HEK293 (cell line): ENCODE data around the gene ZNF512.

Source experiments
- GFI1B ChIP-seq: fragments of 450-650 bp; formaldehyde crosslinking; IDR thresholded peaks from 2 replicates; pipeline ENCODE4 v1.5.1; 2016; ENCODE audit warnings: missing biosample characterization, missing genetic modification characterization
- GLI2 ChIP-seq: fragments of 450-650 bp; formaldehyde crosslinking; IDR thresholded peaks from 2 replicates; pipeline ENCODE4; 2017; ENCODE audit warnings: missing biosample characterization, missing genetic modification characterization, low read depth, borderline replicate concordance
- HOXA7 ChIP-seq: sonication (generic); formaldehyde crosslinking; IDR thresholded peaks from 2 replicates; pipeline ENCODE4 v1.8.1; 2022; ENCODE audit warnings: missing genetic modification reagents, borderline replicate concordance
- INSM2 ChIP-seq: fragments of 450-650 bp; formaldehyde crosslinking; IDR thresholded peaks from 2 replicates; pipeline ENCODE4 v1.5.1; 2016; ENCODE audit warnings: missing biosample characterization, missing genetic modification characterization
- KLF1 ChIP-seq: fragments of 450-650 bp; formaldehyde crosslinking; IDR thresholded peaks from 2 replicates; pipeline ENCODE4 v1.5.1; 2016; ENCODE audit warnings: missing biosample characterization, missing genetic modification characterization
- KLF9 ChIP-seq: fragments of 450-650 bp; formaldehyde crosslinking; IDR thresholded peaks from 2 replicates; pipeline ENCODE4 v1.5.1; 2016; ENCODE audit warnings: missing biosample characterization, missing genetic modification characterization, low read depth
- YY2 ChIP-seq: fragments of 450-650 bp; formaldehyde crosslinking; IDR thresholded peaks from 2 replicates; pipeline ENCODE4 v1.5.1; 2016; ENCODE audit warnings: missing biosample characterization, missing genetic modification characterization
- ZNF121 ChIP-seq: fragments of 450-650 bp; formaldehyde crosslinking; IDR thresholded peaks from 2 replicates; pipeline ENCODE4 v1.5.1; 2016; ENCODE audit warnings: missing biosample characterization, missing genetic modification characterization
- ZNF132 ChIP-seq: fragments of 450-650 bp; formaldehyde crosslinking; IDR thresholded peaks from 2 replicates; pipeline ENCODE4 v1.5.1; 2017; ENCODE audit warnings: missing biosample characterization, missing genetic modification characterization, borderline replicate concordance
- ZNF138 ChIP-seq: fragments of 450-650 bp; formaldehyde crosslinking; IDR thresholded peaks from 2 replicates; pipeline ENCODE4 v1.5.1; 2016; ENCODE audit warnings: missing biosample characterization, missing genetic modification characterization, borderline replicate concordance
- ZNF221 ChIP-seq: fragments of 450-650 bp; formaldehyde crosslinking; IDR thresholded peaks from 2 replicates; pipeline ENCODE4 v1.5.1; 2017; ENCODE audit warnings: missing biosample characterization, missing genetic modification characterization, borderline replicate concordance
- ZNF23 ChIP-seq: fragments of 450-650 bp; formaldehyde crosslinking; IDR thresholded peaks from 2 replicates; pipeline ENCODE4 v1.5.1; 2016; ENCODE audit warnings: missing biosample characterization, missing genetic modification characterization, borderline replicate concordance
- ZNF248 ChIP-seq: fragments of 450-650 bp; formaldehyde crosslinking; IDR thresholded peaks from 2 replicates; pipeline ENCODE4 v1.5.1; 2017; ENCODE audit warnings: missing biosample characterization, missing genetic modification characterization
- ZNF266 ChIP-seq: fragments of 450-650 bp; formaldehyde crosslinking; IDR thresholded peaks from 2 replicates; pipeline ENCODE4 v1.5.1; 2016; ENCODE audit warnings: missing biosample characterization, missing genetic modification characterization, low read depth
- ZNF354C ChIP-seq: fragments of 450-650 bp; formaldehyde crosslinking; IDR thresholded peaks from 2 replicates; pipeline ENCODE4 v1.5.1; 2016; ENCODE audit warnings: missing biosample characterization, missing genetic modification characterization, low read depth, borderline replicate concordance
- ZNF37A ChIP-seq: fragments of 450-650 bp; IDR thresholded peaks from 2 replicates; pipeline ENCODE4 v1.5.1; 2018; ENCODE audit warnings: missing biosample characterization, missing genetic modification characterization
- ZNF514 ChIP-seq: fragments of 450-650 bp; formaldehyde crosslinking; IDR thresholded peaks from 2 replicates; pipeline ENCODE4 v1.5.1; 2016; ENCODE audit warnings: missing biosample characterization, missing genetic modification characterization
- ZNF521 ChIP-seq: fragments of 450-650 bp; formaldehyde crosslinking; IDR thresholded peaks from 2 replicates; pipeline ENCODE4 v1.5.1; 2017; ENCODE audit warnings: missing biosample characterization, mild to moderate bottlenecking, missing genetic modification characterization
- ZNF596 ChIP-seq: fragments of 450-650 bp; IDR thresholded peaks from 2 replicates; pipeline ENCODE4 v1.5.0; 2018; ENCODE audit warnings: missing biosample characterization, mild to moderate bottlenecking, missing genetic modification characterization, moderate library complexity
- ZNF624 ChIP-seq: fragments of 450-650 bp; formaldehyde crosslinking; IDR thresholded peaks from 2 replicates; pipeline ENCODE4 v1.5.1; 2017; ENCODE audit warnings: missing biosample characterization, missing genetic modification characterization
- ZNF707 ChIP-seq: fragments of 450-650 bp; formaldehyde crosslinking; IDR thresholded peaks from 2 replicates; pipeline ENCODE4 v1.5.1; 2016; ENCODE audit warnings: missing biosample characterization, missing genetic modification characterization
- ZNF747 ChIP-seq: fragments of 450-650 bp; formaldehyde crosslinking; IDR thresholded peaks from 2 replicates; pipeline ENCODE4 v1.5.1; 2016; ENCODE audit warnings: missing biosample characterization, missing genetic modification characterization
- ZNF792 ChIP-seq: fragments of 450-650 bp; formaldehyde crosslinking; IDR thresholded peaks from 2 replicates; pipeline ENCODE4 v1.5.1; 2016; ENCODE audit warnings: missing biosample characterization, missing genetic modification characterization
- ZNF830 ChIP-seq: fragments of 450-650 bp; IDR thresholded peaks from 2 replicates; pipeline ENCODE4 v1.5.0; 2018; ENCODE audit warnings: missing biosample characterization, missing genetic modification characterization, low read depth, mild to moderate bottlenecking, moderate library complexity
- ZXDB ChIP-seq: fragments of 450-650 bp; formaldehyde crosslinking; IDR thresholded peaks from 2 replicates; pipeline ENCODE4 v1.5.1; 2016; ENCODE audit warnings: missing biosample characterization, missing genetic modification characterization
- TF ChIP-seq, protein P1 (sequence below): fragments of 450-650 bp; IDR thresholded peaks from 2 replicates; pipeline ENCODE4 v1.5.1; 2018; ENCODE audit warnings: missing biosample characterization, mild to moderate bottlenecking, missing genetic modification characterization
- TF ChIP-seq, protein P2 (sequence below): fragments of 450-650 bp; formaldehyde crosslinking; IDR thresholded peaks from 2 replicates; pipeline ENCODE4 v1.5.1; 2016; ENCODE audit warnings: missing biosample characterization, missing genetic modification characterization
- TF ChIP-seq, protein P3 (sequence below): sonication (generic); formaldehyde crosslinking; IDR thresholded peaks from 2 replicates; pipeline ENCODE4 v1.8.1; 2022; ENCODE audit warnings: mild to moderate bottlenecking, moderate library complexity, missing genetic modification reagents
- TF ChIP-seq, protein P4 (sequence below): fragments of 450-650 bp; formaldehyde crosslinking; IDR thresholded peaks from 2 replicates; pipeline ENCODE4 v1.5.1; 2016; ENCODE audit warnings: missing biosample characterization, missing genetic modification characterization
- TF ChIP-seq, protein P5 (sequence below): fragments of 450-650 bp; formaldehyde crosslinking; IDR thresholded peaks from 2 replicates; pipeline ENCODE4 v1.5.1; 2017; ENCODE audit warnings: missing biosample characterization, mild to moderate bottlenecking, missing genetic modification characterization, moderate library complexity

ZNF512 gene

DNA sequence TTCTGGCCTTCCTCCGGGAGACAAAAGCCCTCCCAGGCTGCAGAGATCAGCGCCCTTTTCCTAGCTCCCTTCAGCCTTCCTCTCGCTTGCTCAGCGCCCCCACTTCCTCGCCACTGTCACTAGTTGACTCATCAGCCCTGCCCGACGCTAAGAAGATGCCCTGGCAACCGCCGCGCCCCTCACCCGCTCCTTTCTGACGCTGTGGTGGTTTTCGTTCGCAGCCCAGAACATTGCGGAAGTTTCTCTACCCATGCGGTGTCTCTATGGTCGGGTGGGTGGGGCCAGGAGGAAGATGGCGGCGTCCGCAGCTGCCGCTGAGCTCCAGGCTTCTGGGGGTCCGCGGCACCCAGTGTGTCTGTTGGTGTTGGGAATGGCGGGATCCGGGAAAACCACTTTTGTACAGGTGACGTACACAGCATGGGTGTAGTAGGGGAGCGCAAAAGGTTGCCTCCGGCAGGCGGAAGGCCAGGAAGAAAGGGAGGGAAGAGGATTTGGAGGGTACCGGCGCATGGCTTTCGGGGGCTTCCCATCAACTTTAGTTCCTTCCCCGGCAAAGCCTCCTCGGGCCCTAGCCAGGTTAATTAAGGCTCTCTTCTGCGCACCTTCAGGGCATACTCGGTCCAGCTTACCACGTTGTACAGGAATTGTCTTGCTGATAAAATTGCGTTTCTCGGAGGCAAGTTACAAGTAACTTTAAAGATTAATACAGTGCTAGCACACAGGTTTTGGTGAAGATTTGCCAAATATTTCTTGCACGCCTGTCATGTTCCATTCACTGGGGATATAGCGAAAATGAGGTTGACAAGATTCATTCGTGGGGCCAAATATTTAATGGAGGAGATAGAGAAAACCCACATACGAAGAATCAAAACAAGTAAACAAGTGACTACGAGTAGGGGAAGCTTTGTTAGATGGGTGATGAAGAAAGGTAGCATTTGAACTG, 46.2 kb downstream of the ZNF512 start, which contains the start of the genes CCDC121 and GPN1 (continued):
- TF ChIP-seq, protein P1, sequence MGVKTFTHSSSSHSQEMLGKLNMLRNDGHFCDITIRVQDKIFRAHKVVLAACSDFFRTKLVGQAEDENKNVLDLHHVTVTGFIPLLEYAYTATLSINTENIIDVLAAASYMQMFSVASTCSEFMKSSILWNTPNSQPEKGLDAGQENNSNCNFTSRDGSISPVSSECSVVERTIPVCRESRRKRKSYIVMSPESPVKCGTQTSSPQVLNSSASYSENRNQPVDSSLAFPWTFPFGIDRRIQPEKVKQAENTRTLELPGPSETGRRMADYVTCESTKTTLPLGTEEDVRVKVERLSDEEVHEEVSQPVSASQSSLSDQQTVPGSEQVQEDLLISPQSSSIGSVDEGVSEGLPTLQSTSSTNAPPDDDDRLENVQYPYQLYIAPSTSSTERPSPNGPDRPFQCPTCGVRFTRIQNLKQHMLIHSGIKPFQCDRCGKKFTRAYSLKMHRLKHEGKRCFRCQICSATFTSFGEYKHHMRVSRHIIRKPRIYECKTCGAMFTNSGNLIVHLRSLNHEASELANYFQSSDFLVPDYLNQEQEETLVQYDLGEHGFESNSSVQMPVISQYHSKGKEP: no peak
- TF ChIP-seq ZNF514 (tag by site-specific recombination) (no peak), ZNF747 (tag by site-specific recombination) (no peak), ZNF354C (tag by site-specific recombination) (no peak), ZNF138 (tag by site-specific recombination) (no peak), KLF1 (tag by site-specific recombination) (peak; percentile 11; the same call in 1 of the 2 replicates), ZNF121 (tag by site-specific recombination) (no peak), ZXDB (tag by site-specific recombination) (0 out of 2 replicates have a peak, but pooled peaks have one; percentile 38), ZNF792 (tag by site-specific recombination) (no peak), ZNF248 (tag by site-specific recombination) (no peak), ZNF596 (tag by site-specific recombination) (no peak), ZNF132 (tag by site-specific recombination) (no peak), ZNF830 (no peak), ZNF37A (tag by site-specific recombination) (no peak), KLF9 (peak; percentile 90), ZNF23 (no peak), YY2 (tag by site-specific recombination) (peak; percentile 93), ZNF624 (tag by site-specific recombination) (no peak), ZNF707 (tag by site-specific recombination) (no peak), INSM2 (tag by site-specific recombination) (0 out of 2 replicates have a peak, but pooled peaks have one; percentile 2), ZNF521 (tag by site-specific recombination) (no peak), ZNF266 (tag by site-specific recombination) (no peak), ZNF221 (tag by site-specific recombination) (no peak), GLI2 (no peak), GFI1B (tag by site-specific recombination) (no peak), HOXA7 (CRISPR knock-in tag) (no peak)
- TF ChIP-seq, protein P2, sequence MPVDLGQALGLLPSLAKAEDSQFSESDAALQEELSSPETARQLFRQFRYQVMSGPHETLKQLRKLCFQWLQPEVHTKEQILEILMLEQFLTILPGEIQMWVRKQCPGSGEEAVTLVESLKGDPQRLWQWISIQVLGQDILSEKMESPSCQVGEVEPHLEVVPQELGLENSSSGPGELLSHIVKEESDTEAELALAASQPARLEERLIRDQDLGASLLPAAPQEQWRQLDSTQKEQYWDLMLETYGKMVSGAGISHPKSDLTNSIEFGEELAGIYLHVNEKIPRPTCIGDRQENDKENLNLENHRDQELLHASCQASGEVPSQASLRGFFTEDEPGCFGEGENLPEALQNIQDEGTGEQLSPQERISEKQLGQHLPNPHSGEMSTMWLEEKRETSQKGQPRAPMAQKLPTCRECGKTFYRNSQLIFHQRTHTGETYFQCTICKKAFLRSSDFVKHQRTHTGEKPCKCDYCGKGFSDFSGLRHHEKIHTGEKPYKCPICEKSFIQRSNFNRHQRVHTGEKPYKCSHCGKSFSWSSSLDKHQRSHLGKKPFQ (tag by site-specific recombination): no peak
- TF ChIP-seq, protein P3, sequence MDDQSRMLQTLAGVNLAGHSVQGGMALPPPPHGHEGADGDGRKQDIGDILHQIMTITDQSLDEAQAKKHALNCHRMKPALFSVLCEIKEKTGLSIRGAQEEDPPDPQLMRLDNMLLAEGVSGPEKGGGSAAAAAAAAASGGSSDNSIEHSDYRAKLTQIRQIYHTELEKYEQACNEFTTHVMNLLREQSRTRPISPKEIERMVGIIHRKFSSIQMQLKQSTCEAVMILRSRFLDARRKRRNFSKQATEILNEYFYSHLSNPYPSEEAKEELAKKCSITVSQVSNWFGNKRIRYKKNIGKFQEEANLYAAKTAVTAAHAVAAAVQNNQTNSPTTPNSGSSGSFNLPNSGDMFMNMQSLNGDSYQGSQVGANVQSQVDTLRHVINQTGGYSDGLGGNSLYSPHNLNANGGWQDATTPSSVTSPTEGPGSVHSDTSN (CRISPR knock-in tag): no peak
- TF ChIP-seq, protein P4, sequence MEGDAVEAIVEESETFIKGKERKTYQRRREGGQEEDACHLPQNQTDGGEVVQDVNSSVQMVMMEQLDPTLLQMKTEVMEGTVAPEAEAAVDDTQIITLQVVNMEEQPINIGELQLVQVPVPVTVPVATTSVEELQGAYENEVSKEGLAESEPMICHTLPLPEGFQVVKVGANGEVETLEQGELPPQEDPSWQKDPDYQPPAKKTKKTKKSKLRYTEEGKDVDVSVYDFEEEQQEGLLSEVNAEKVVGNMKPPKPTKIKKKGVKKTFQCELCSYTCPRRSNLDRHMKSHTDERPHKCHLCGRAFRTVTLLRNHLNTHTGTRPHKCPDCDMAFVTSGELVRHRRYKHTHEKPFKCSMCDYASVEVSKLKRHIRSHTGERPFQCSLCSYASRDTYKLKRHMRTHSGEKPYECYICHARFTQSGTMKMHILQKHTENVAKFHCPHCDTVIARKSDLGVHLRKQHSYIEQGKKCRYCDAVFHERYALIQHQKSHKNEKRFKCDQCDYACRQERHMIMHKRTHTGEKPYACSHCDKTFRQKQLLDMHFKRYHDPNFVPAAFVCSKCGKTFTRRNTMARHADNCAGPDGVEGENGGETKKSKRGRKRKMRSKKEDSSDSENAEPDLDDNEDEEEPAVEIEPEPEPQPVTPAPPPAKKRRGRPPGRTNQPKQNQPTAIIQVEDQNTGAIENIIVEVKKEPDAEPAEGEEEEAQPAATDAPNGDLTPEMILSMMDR (tag by site-specific recombination): no peak; the same call in 1 of the 2 replicates
- TF ChIP-seq, protein P5, sequence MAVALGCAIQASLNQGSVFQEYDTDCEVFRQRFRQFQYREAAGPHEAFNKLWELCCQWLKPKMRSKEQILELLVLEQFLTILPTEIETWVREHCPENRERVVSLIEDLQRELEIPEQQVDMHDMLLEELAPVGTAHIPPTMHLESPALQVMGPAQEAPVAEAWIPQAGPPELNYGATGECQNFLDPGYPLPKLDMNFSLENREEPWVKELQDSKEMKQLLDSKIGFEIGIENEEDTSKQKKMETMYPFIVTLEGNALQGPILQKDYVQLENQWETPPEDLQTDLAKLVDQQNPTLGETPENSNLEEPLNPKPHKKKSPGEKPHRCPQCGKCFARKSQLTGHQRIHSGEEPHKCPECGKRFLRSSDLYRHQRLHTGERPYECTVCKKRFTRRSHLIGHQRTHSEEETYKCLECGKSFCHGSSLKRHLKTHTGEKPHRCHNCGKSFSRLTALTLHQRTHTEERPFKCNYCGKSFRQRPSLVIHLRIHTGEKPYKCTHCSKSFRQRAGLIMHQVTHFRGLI (tag by site-specific recombination): no peak
